Neutrophil (primary cell): ENCODE results near the gene ZNF385D.
"Not testable (repeated sequence)": the region's sequence is repeated elsewhere in the genome, so short reads cannot be mapped to it uniquely, and the experiment has no call there.

ENCODE experiments used
- H3K27ac ChIP-seq: fragments of 200-600 bp; sonication (generic); 2 replicates; pipeline ENCODE4 v1.5.1; 2016; ENCODE audit warnings: mild to moderate bottlenecking, moderate library complexity
- H3K27me3 ChIP-seq: fragments of 200-600 bp; sonication (generic); 2 replicates; pipeline ENCODE4 v1.6.0; 2016; ENCODE audit warnings: mild to moderate bottlenecking
- H3K36me3 ChIP-seq: fragments of 200-600 bp; sonication (generic); 2 replicates; pipeline ENCODE4 v1.5.1; 2017
- H3K4me1 ChIP-seq, 2 experiments: fragments of 200-600 bp in 1 of 2; sonication (generic) in 1 of 2; 1 replicate in 1 of 2; 2 replicates in 1 of 2; pipeline versions ENCODE4 v1.5.1 to v1.6.1; 2013 to 2016; ENCODE audit warnings: low read depth in 1 of 2, low read length in 1 of 2, mild to moderate bottlenecking in 1 of 2, moderate library complexity in 1 of 2; ENCODE audit not compliant: control insufficient read depth in 1 of 2, insufficient read depth in 1 of 2
- H3K4me3 ChIP-seq, 2 experiments: fragments of 200-600 bp in 1 of 2; sonication (generic) in 1 of 2; 1 replicate in 1 of 2; 2 replicates in 1 of 2; pipeline ENCODE4 v1.5.1; 2013 to 2016; ENCODE audit warnings: low read depth in 1 of 2, low read length in 1 of 2, mild to moderate bottlenecking in 1 of 2, moderate library complexity in 1 of 2
- H3K9me3 ChIP-seq: fragments of 200-600 bp; sonication (generic); 2 replicates; pipeline ENCODE4 v1.5.1; 2016
- CTCF ChIP-seq: fragments of 200-600 bp; sonication (generic); IDR thresholded peaks from 2 replicates; pipeline ENCODE4 v1.5.1; 2016; ENCODE audit warnings: antibody characterized with exemption

Gene ZNF385D

DNA sequence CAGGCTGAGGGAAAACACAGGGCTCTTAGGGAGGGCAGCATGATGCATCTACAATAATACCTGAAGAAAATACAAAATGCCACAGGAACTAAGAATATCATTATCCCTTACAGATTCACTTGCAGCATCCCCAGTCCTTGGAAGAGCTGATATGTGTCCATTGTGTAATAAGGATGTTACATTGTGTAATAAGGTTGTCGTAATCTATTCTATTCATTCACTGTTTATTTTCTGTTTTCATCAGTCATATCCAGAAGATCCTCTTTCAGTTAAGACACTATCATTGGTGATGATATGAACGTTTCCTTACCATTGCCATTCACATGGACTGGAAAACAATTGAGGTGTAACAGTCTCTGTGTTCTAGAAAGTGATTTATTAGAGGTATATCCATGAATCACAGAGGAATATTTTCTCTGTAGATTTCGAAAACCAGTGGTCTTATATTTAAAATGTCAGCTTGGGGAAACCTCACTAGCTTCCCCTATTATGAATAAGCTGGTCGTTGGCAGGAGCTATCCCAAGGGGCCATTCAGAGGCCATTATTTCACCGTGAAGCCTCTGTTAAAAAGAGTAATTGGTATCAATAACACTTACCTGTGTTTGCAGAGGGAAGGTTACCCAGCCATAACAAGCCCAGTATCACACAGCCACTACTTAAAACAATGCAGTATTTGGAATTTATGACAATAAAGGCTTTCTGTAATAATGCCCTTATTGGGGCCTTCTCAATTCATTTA, 241.1 kb downstream of the ZNF385D start:
- TF ChIP-seq CTCF, result no peak
- H3K9me3 ChIP-seq, result no peaks in the 10 kb centered on the region
- no peaks in the 10 kb centered on the region for H3K36me3 ChIP-seq
- H3K4me1 ChIP-seq, result no peaks in the 10 kb centered on the region
- no peak overlapping the region for H3K27ac ChIP-seq
- H3K4me3 ChIP-seq, result no peak overlapping the region
- H3K27me3 ChIP-seq, result no peaks in the 10 kb centered on the region

DNA sequence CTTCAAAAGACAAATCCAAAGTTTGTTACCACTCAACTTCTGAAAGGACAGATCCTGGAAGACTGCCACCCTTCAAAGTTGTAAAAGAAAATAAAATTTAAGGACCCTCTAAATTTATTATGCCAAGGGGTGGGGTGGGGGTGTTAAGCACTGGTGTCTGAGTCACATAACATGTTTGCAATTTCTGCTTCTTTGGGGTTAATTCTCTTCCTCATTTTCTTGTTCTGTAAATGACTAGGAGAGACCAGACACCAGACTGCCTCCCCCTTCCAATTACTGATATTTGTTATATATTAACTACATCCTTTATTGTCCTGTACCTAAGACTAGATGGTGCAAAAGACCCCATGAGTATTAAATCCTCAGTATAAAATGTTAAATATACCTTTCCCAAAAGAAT, 242.8 kb downstream of the ZNF385D start:
- Histone ChIP-seq H3K4me1 (no peaks in the 10 kb centered on the region), H3K36me3 (no peaks in the 10 kb centered on the region), H3K4me3 (no peak overlapping the region)

GRCh38 chr3:21505711-21506460, 245.1 kb downstream of the ZNF385D start:
- Histone ChIP-seq H3K9me3 (no peaks in the 10 kb centered on the region), H3K4me3 (no peak overlapping the region), H3K27me3 (no peaks in the 10 kb centered on the region), H3K4me1 (no peaks in the 10 kb centered on the region), H3K27ac (no peak overlapping the region), H3K36me3 (no peaks in the 10 kb centered on the region)
- no peak for TF ChIP-seq CTCF

More for the DNA sequence above, 242.8 kb downstream of the ZNF385D start:
- no peak for TF ChIP-seq CTCF
- Histone ChIP-seq H3K27ac (no peak overlapping the region), H3K9me3 (no peaks in the 10 kb centered on the region), H3K27me3 (no peaks in the 10 kb centered on the region)

DNA sequence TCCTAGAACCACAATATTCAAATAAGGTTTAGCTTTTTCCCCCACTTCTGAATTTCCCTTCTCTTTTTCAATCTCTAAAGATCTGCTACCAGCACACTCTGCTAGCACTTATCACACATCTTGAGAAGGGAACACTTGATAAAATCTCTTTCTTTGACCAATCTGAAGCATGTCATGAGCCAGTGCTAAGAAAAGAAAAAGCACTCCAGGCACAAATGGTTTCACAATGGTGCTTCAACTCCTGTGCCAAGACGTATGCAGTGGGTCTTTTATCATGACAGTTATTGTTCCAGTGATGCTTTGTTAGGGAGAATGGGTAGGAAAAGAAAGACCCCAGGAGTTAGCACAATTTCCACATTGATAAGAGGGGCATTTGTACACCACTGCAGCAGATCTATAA, 248.4 kb downstream of the ZNF385D start:
- Histone ChIP-seq H3K27ac (no peak overlapping the region), H3K4me1 (no peaks in the 10 kb centered on the region)
- TF ChIP-seq CTCF, result no peak

GRCh38 chr3:21500834-21501233, 250.2 kb downstream of the ZNF385D start:
- H3K4me3 ChIP-seq, result no peak overlapping the region
- no peak for TF ChIP-seq CTCF
- H3K27ac ChIP-seq, result no peak overlapping the region
- no peaks in the 10 kb centered on the region for H3K9me3 ChIP-seq
- H3K36me3 ChIP-seq, result no peaks in the 10 kb centered on the region
- H3K27me3 ChIP-seq, result no peaks in the 10 kb centered on the region
- H3K4me1 ChIP-seq, result no peaks in the 10 kb centered on the region

More for the DNA sequence above, 248.4 kb downstream of the ZNF385D start:
- H3K27me3 ChIP-seq, result no peaks in the 10 kb centered on the region
- H3K4me3 ChIP-seq, result no peak overlapping the region
- no peaks in the 10 kb centered on the region for H3K36me3 ChIP-seq
- H3K9me3 ChIP-seq, result no peaks in the 10 kb centered on the region

DNA sequence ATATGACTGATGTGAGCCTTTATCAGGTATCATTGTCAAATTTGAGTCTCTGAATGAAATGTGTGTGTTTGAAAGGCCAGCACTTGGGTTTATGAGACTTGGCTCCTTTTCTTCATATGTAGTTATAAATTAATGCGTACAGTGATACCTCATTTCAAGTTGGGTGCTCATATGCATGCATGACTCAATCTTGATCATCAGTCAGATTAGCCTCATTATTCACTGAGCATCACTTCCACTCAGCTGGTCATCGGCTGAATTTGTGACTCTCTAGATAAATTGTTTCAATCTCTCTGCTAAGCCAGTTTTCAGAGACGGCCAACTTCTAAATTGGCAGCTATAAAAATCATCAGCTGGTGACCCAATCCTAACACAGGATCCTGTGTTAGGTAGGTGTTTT, 260.3 kb downstream of the ZNF385D start:
- H3K27ac ChIP-seq, H3K4me1 ChIP-seq, H3K4me3 ChIP-seq, H3K27me3 ChIP-seq, H3K9me3 ChIP-seq, H3K36me3 ChIP-seq: not testable (repeated sequence)
